Measurements from ENCODE around the gene NRG2.

NRG2 gene

GRCh38 chr5:139838381-139839197, 204.5 kb downstream of the NRG2 start:
- no peak overlapping the region for H3K4me3 ChIP-seq (ENCODE audit: low read depth in 1 of 5, low read length in 5 of 5)
- H3K4me1 ChIP-seq (ENCODE audit: control insufficient read depth in 5 of 5, insufficient read depth in 5 of 5, low read length in 5 of 5) = no peaks in the 10 kb centered on the region
- no peak overlapping the region for H3K27ac ChIP-seq (ENCODE audit: low read depth, low read length)
- no peak overlapping the region for H3K9ac ChIP-seq (ENCODE audit: low read length in 5 of 5)
- no peaks in the 10 kb centered on the region for H3K36me3 ChIP-seq (ENCODE audit: control insufficient read depth in 5 of 5, insufficient read depth in 5 of 5, low read length in 5 of 5)
- H3K27me3 ChIP-seq (ENCODE audit: control insufficient read depth in 5 of 5, insufficient read depth in 4 of 5, low read length in 5 of 5) = peaks cover 0 to 19% (median 3%) of the 10 kb centered on the region in 5 donors
- no peaks in the 10 kb centered on the region for H3K9me3 ChIP-seq (ENCODE audit: control insufficient read depth in 5 of 5, low read length in 5 of 5)

DNA sequence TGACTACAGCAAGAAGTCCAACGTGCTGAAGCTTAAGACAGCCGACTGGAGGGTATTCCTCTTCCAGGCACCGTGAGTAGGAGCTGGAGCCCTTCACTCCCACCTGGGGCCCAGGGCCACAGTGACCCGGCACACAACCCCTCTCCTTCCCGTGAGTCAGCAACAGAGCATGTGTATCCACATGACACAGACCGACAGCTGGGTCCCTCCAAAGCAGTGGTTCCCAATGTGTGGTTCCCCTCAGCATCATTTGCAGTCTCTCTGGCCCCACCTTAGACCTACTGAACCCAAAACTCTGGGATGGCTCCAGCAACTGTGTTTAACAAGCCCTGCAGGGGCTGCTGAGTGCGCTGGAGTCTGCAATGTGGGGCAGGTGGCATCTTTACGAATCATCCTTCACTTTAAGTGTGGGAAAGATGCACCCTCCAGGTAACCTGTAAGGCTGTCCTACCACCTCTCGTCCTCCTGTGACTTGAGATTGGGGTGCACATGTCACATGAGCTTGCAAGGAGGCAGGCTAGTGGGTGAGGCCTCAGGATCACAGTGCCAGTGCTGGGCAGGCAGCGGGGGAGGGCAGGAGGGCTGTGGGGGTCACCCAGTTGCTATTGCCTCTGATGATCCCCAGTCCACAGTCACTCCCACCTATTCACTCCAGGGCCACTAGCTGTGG, 205.3 kb downstream of the NRG2 start:
- Histone ChIP-seq H3K9me3 (ENCODE audit: control insufficient read depth in 5 of 5, low read length in 5 of 5) (no peaks in the 10 kb centered on the region), H3K27ac (ENCODE audit: low read depth, low read length) (no peak overlapping the region), H3K4me1 (ENCODE audit: control insufficient read depth in 5 of 5, insufficient read depth in 5 of 5, low read length in 5 of 5) (no peaks in the 10 kb centered on the region), H3K4me3 (ENCODE audit: low read depth in 1 of 5, low read length in 5 of 5) (no peak overlapping the region), H3K27me3 (ENCODE audit: control insufficient read depth in 5 of 5, insufficient read depth in 4 of 5, low read length in 5 of 5) (peaks cover 0 to 22% (median 3%) of the 10 kb centered on the region in 5 donors), H3K9ac (ENCODE audit: low read length in 5 of 5) (no peak overlapping the region), H3K36me3 (ENCODE audit: control insufficient read depth in 5 of 5, insufficient read depth in 5 of 5, low read length in 5 of 5) (no peaks in the 10 kb centered on the region)

GRCh38 chr5:139836469-139837208, 206.5 kb downstream of the NRG2 start:
- H3K4me3 ChIP-seq (ENCODE audit: low read depth in 1 of 5, low read length in 5 of 5) = no peak overlapping the region
- H3K9me3 ChIP-seq (ENCODE audit: control insufficient read depth in 5 of 5, low read length in 5 of 5) = no peaks in the 10 kb centered on the region
- H3K9ac ChIP-seq (ENCODE audit: low read length in 5 of 5) = no peak overlapping the region
- H3K4me1 ChIP-seq (ENCODE audit: control insufficient read depth in 5 of 5, insufficient read depth in 5 of 5, low read length in 5 of 5) = no peaks in the 10 kb centered on the region
- H3K27ac ChIP-seq (ENCODE audit: low read depth, low read length) = no peak overlapping the region
- H3K27me3 ChIP-seq (ENCODE audit: control insufficient read depth in 5 of 5, insufficient read depth in 4 of 5, low read length in 5 of 5) = peaks cover 0 to 26% (median 3%) of the 10 kb centered on the region in 5 donors
- H3K36me3 ChIP-seq (ENCODE audit: control insufficient read depth in 5 of 5, insufficient read depth in 5 of 5, low read length in 5 of 5) = no peaks in the 10 kb centered on the region

DNA sequence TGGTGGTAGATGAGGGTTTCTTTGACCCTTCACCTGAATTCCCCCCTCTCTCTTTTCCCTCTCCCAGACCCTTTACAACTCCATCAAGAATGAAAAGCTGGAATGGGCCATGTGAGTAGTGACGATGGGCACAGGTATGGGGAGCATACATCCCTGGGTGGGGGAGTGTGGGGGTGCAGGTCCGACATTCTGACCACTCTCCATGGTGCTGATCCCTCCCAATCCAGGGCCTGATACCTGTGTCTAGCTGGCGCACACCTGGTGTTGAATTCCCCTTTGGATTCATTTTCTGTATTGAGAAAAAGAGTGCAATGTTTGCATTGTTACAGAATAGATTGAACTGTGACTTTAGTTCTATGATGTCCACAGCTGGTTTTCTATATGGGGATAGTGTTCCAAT, 207.4 kb downstream of the NRG2 start:
- H3K27ac ChIP-seq (ENCODE audit: low read depth, low read length) = no peak overlapping the region
- H3K36me3 ChIP-seq (ENCODE audit: control insufficient read depth in 5 of 5, insufficient read depth in 5 of 5, low read length in 5 of 5) = no peaks in the 10 kb centered on the region
- H3K4me3 ChIP-seq (ENCODE audit: low read depth in 1 of 5, low read length in 5 of 5) = no peak overlapping the region
- no peaks in the 10 kb centered on the region for H3K9me3 ChIP-seq (ENCODE audit: control insufficient read depth in 5 of 5, low read length in 5 of 5)
- peaks cover 0 to 26% (median 3%) of the 10 kb centered on the region in 5 donors for H3K27me3 ChIP-seq (ENCODE audit: control insufficient read depth in 5 of 5, insufficient read depth in 4 of 5, low read length in 5 of 5)
- no peak overlapping the region for H3K9ac ChIP-seq (ENCODE audit: low read length in 5 of 5)
- H3K4me1 ChIP-seq (ENCODE audit: control insufficient read depth in 5 of 5, insufficient read depth in 5 of 5, low read length in 5 of 5) = no peaks in the 10 kb centered on the region

GRCh38 chr5:139833525-139833924, 209.6 kb downstream of the NRG2 start:
- Histone ChIP-seq H3K4me1 (ENCODE audit: control insufficient read depth in 5 of 5, insufficient read depth in 5 of 5, low read length in 5 of 5) (no peaks in the 10 kb centered on the region), H3K27me3 (ENCODE audit: control insufficient read depth in 5 of 5, insufficient read depth in 4 of 5, low read length in 5 of 5) (peaks cover 0 to 26% (median 3%) of the 10 kb centered on the region in 5 donors), H3K36me3 (ENCODE audit: control insufficient read depth in 5 of 5, insufficient read depth in 5 of 5, low read length in 5 of 5) (no peaks in the 10 kb centered on the region), H3K27ac (ENCODE audit: low read depth, low read length) (no peak overlapping the region), H3K9ac (ENCODE audit: low read length in 5 of 5) (no peak overlapping the region), H3K4me3 (ENCODE audit: low read depth in 1 of 5, low read length in 5 of 5) (no peak overlapping the region), H3K9me3 (ENCODE audit: control insufficient read depth in 5 of 5, low read length in 5 of 5) (peaks cover 0 to 4% (median 0%) of the 10 kb centered on the region in 5 donors)

GRCh38 chr5:139831624-139832023, 211.5 kb downstream of the NRG2 start:
- H3K9ac ChIP-seq (ENCODE audit: low read length in 5 of 5) = no peak overlapping the region
- H3K4me1 ChIP-seq (ENCODE audit: control insufficient read depth in 5 of 5, insufficient read depth in 5 of 5, low read length in 5 of 5) = no peaks in the 10 kb centered on the region
- no peak overlapping the region for H3K4me3 ChIP-seq (ENCODE audit: low read depth in 1 of 5, low read length in 5 of 5)
- H3K27me3 ChIP-seq (ENCODE audit: control insufficient read depth in 5 of 5, insufficient read depth in 4 of 5, low read length in 5 of 5) = peaks cover 0 to 20% (median 3%) of the 10 kb centered on the region in 5 donors
- no peak overlapping the region for H3K27ac ChIP-seq (ENCODE audit: low read depth, low read length)
- peaks cover 0 to 4% (median 0%) of the 10 kb centered on the region in 5 donors for H3K9me3 ChIP-seq (ENCODE audit: control insufficient read depth in 5 of 5, low read length in 5 of 5)
- no peaks in the 10 kb centered on the region for H3K36me3 ChIP-seq (ENCODE audit: control insufficient read depth in 5 of 5, insufficient read depth in 5 of 5, low read length in 5 of 5)

GRCh38 chr5:139829471-139829870, 213.6 kb downstream of the NRG2 start:
- Histone ChIP-seq H3K27ac (ENCODE audit: low read depth, low read length) (no peak overlapping the region), H3K4me3 (ENCODE audit: low read depth in 1 of 5, low read length in 5 of 5) (no peak overlapping the region), H3K9ac (ENCODE audit: low read length in 5 of 5) (no peak overlapping the region), H3K9me3 (ENCODE audit: control insufficient read depth in 5 of 5, low read length in 5 of 5) (peaks cover 0 to 4% (median 0%) of the 10 kb centered on the region in 5 donors), H3K27me3 (ENCODE audit: control insufficient read depth in 5 of 5, insufficient read depth in 4 of 5, low read length in 5 of 5) (peaks cover 0 to 8% (median 0%) of the 10 kb centered on the region in 5 donors), H3K36me3 (ENCODE audit: control insufficient read depth in 5 of 5, insufficient read depth in 5 of 5, low read length in 5 of 5) (no peaks in the 10 kb centered on the region), H3K4me1 (ENCODE audit: control insufficient read depth in 5 of 5, insufficient read depth in 5 of 5, low read length in 5 of 5) (no peaks in the 10 kb centered on the region)

GRCh38 chr5:139828207-139828895, 214.7 kb downstream of the NRG2 start:
- no peaks in the 10 kb centered on the region for H3K36me3 ChIP-seq (ENCODE audit: control insufficient read depth in 5 of 5, insufficient read depth in 5 of 5, low read length in 5 of 5)
- no peaks in the 10 kb centered on the region for H3K4me1 ChIP-seq (ENCODE audit: control insufficient read depth in 5 of 5, insufficient read depth in 5 of 5, low read length in 5 of 5)
- H3K27ac ChIP-seq (ENCODE audit: low read depth, low read length) = no peak overlapping the region
- H3K9me3 ChIP-seq (ENCODE audit: control insufficient read depth in 5 of 5, low read length in 5 of 5) = peaks cover 0 to 4% (median 0%) of the 10 kb centered on the region in 5 donors
- H3K9ac ChIP-seq (ENCODE audit: low read length in 5 of 5) = no peak overlapping the region
- H3K4me3 ChIP-seq (ENCODE audit: low read depth in 1 of 5, low read length in 5 of 5) = no peak overlapping the region
- peaks cover 0 to 7% (median 0%) of the 10 kb centered on the region in 5 donors for H3K27me3 ChIP-seq (ENCODE audit: control insufficient read depth in 5 of 5, insufficient read depth in 4 of 5, low read length in 5 of 5)

- H3K9me3 ChIP-seq (ENCODE audit: control insufficient read depth in 5 of 5, low read length in 5 of 5) = peaks cover 0 to 4% (median 0%) of the 10 kb centered on the region in 5 donors
- no peak overlapping the region for H3K27ac ChIP-seq (ENCODE audit: low read depth, low read length)
- H3K9ac ChIP-seq (ENCODE audit: low read length in 5 of 5) = no peak overlapping the region
- no peaks in the 10 kb centered on the region for H3K36me3 ChIP-seq (ENCODE audit: control insufficient read depth in 5 of 5, insufficient read depth in 5 of 5, low read length in 5 of 5)
- no peaks in the 10 kb centered on the region for H3K27me3 ChIP-seq (ENCODE audit: control insufficient read depth in 5 of 5, insufficient read depth in 4 of 5, low read length in 5 of 5)
- no peaks in the 10 kb centered on the region for H3K4me1 ChIP-seq (ENCODE audit: control insufficient read depth in 5 of 5, insufficient read depth in 5 of 5, low read length in 5 of 5)
- no peak overlapping the region for H3K4me3 ChIP-seq (ENCODE audit: low read depth in 1 of 5, low read length in 5 of 5)
Measured at GRCh38 chr5:139825690-139826089, 217.4 kb downstream of the NRG2 start.
